Thyroid gland (tissue), 4 donors: ENCODE data around the gene UBE2U.

ENCODE experiments used
- CTCF ChIP-seq, 6 experiments: fragments of 200-600 bp in 3 of 6; fragments of 450-650 bp in 3 of 6; sonication (generic) in 3 of 6; IDR thresholded peaks; one replicate each; pipeline ENCODE4 v1.5.1; 2016 to 2019; ENCODE audit warnings: antibody characterized with exemption in 6 of 6, mild to moderate bottlenecking in 2 of 6, inconsistent platforms in 1 of 6, moderate library complexity in 1 of 6
- POLR2A ChIP-seq, 2 donors: fragments of 450-650 bp; IDR thresholded peaks; one replicate each; pipeline ENCODE4 v1.6.1; 2017; ENCODE audit warnings: antibody characterized with exemption in 2 of 2, mild to moderate bottlenecking in 2 of 2, moderate library complexity in 1 of 2

GRCh38 chr1:64195081-64195395 lies 8.4 kb upstream of the UBE2U start:
- TF ChIP-seq POLR2A (IDR thresholded peaks at IDR 0.05) = no peak
- no peak for TF ChIP-seq CTCF (IDR thresholded peaks at IDR 0.05)
